MCF 10A (cell line): Measurements from ENCODE around the gene RASSF8. TPM values are rescaled to one million over a fixed set of nuclear protein-coding genes. Genes with fewer than 3 reads are reported as not detected.
A peak's percentile ranks its signal among the peaks of the same experiment; 100 is the strongest.

Experiments used
- BruUV-seq: library from RNA; stranded (reverse); fragments of 400-500 nt; replicated peaks from 2 replicates; lab custom pipeline; 2021; lab: Mats Ljungman, UMichigan
- CTCF ChIA-PET: fragments of 300-600 bp; sonication (Branson Sonifier 250); formaldehyde crosslinking; extraction: SDS; loops from one replicate; lab custom pipeline; 2021; ENCODE audit warnings: antibody characterized with exemption, inconsistent platforms; lab: Yijun Ruan, JAX
- POLR2A ChIA-PET: fragments of 300-600, 350-650 bp; sonication (Branson Sonifier 250); formaldehyde crosslinking; extraction: SDS; loops from one replicate; lab custom pipeline; 2020; ENCODE audit warnings: antibody characterized with exemption, inconsistent platforms; lab: Yijun Ruan, JAX
- DNase-seq: peaks from one replicate; pipeline ENCODE4 v3.0.0-alpha.2; 2018; ENCODE audit not compliant: unreplicated experiment
- H3K27ac Mint-ChIP-seq: one replicate; pipeline ENCODE4 v1.8.0; 2022; ENCODE audit warnings: mild to moderate bottlenecking, low read depth, mixed read lengths; ENCODE audit not compliant: unreplicated experiment
- H3K27me3 Mint-ChIP-seq: one replicate; pipeline ENCODE4 v1.8.0; 2022; ENCODE audit warnings: mixed read lengths; ENCODE audit not compliant: insufficient read depth, unreplicated experiment
- H3K36me3 Mint-ChIP-seq: one replicate; pipeline ENCODE4 v1.8.0; 2022; ENCODE audit warnings: mild to moderate bottlenecking, moderate library complexity, mixed read lengths; ENCODE audit not compliant: insufficient read depth, unreplicated experiment
- H3K4me1 Mint-ChIP-seq: one replicate; pipeline ENCODE4 v1.8.0; 2022; ENCODE audit warnings: mixed read lengths; ENCODE audit not compliant: insufficient read depth, unreplicated experiment
- H3K4me3 Mint-ChIP-seq: one replicate; pipeline ENCODE4 v1.8.0; 2022; ENCODE audit warnings: mild to moderate bottlenecking, moderate library complexity, mixed read lengths; ENCODE audit not compliant: unreplicated experiment
- H3K9me3 Mint-ChIP-seq: one replicate; pipeline ENCODE4 v1.8.0; 2022; ENCODE audit warnings: mixed read lengths; ENCODE audit not compliant: unreplicated experiment
- intact Hi-C: fragments of 100-400 bp; cut with micrococcal nuclease; formaldehyde crosslinking; loops from 2 replicates; pipeline ENCODE4 v1.14.1; 2022
- total RNA-seq: library from RNA; stranded (reverse); gene quantifications from 2 replicates; pipeline ENCODE4 v1.2.3, GENCODE V29; 2022
- TF ChIP-seq, protein P1 (sequence below): fragments of 200-600 bp; IDR thresholded peaks from one replicate; pipeline ENCODE4 v1.8.0; 2022; ENCODE audit warnings: antibody characterized with exemption, mild to moderate bottlenecking; ENCODE audit not compliant: unreplicated experiment

RASSF8 gene
- total RNA-seq, 1 experiment from 2014 or later, result 52.9 TPM

DNA sequence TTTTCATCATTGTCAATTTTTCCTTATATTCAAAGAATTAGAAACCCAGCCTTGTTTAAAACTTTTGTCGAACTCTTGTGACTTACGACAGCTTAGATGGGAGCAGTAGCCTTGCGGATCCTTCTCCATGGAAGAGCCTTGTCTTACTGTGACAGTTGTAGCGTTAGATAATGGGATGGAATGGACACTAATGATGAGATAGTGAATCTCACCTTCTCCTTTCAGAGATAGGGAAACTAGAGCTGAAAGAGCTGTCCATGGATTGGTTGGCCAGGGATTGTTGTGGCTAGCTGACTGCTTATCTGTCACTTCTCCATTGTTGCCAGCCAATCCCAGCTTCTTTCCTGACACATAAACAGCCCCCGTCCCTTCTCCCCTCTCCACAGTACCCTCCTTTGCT, 107.0 kb downstream of the RASSF8 start:
- ChIA-PET POLR2A (no interaction called here), CTCF (interaction anchor here (0.7 to 1.1 kb wide), 2 partner anchors 28 to 36 kb away, joined by 3 read pairs; no protein-coding TSS in a partner anchor)
- DNase-seq, result no peak
- intact Hi-C loops, result no loop called here
- Mint-ChIP-seq H3K4me3 (no peak overlapping the region), H3K36me3 (peaks cover 16% of the 10 kb centered on the region), H3K4me1 (peaks cover 11% of the 10 kb centered on the region), H3K27me3 (no peaks in the 10 kb centered on the region), H3K9me3 (no peaks in the 10 kb centered on the region), H3K27ac (no peak overlapping the region)
- no TSS peak for BruUV-seq
- TF ChIP-seq, protein P1, sequence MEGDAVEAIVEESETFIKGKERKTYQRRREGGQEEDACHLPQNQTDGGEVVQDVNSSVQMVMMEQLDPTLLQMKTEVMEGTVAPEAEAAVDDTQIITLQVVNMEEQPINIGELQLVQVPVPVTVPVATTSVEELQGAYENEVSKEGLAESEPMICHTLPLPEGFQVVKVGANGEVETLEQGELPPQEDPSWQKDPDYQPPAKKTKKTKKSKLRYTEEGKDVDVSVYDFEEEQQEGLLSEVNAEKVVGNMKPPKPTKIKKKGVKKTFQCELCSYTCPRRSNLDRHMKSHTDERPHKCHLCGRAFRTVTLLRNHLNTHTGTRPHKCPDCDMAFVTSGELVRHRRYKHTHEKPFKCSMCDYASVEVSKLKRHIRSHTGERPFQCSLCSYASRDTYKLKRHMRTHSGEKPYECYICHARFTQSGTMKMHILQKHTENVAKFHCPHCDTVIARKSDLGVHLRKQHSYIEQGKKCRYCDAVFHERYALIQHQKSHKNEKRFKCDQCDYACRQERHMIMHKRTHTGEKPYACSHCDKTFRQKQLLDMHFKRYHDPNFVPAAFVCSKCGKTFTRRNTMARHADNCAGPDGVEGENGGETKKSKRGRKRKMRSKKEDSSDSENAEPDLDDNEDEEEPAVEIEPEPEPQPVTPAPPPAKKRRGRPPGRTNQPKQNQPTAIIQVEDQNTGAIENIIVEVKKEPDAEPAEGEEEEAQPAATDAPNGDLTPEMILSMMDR, result no peak

DNA sequence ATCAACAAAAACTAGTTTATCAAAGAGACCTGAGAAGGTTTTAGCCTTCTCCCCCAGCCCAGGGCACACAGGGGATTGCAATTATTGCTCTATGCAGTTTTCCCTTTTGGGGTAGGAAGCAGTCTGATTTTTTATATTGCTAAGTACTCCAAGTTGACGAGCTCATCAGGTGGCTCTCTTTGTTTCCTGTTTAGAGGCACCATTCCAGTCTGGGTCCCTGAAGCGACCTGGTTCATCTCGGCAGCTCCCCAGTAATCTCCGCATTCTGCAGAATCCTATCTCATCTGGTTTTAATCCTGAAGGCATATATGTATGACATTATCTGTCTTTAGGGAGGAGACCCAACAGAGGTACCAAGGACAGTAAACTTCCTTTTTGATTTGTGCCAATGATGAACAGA, 110.0 kb downstream of the RASSF8 start:
- no TSS peak for BruUV-seq
- ChIA-PET CTCF (no interaction called here), POLR2A (interaction anchor here (1.5 kb wide), 1 partner anchor 12 kb away, joined by 4 read pairs; no protein-coding TSS in a partner anchor)
- DNase-seq, result no peak
- Mint-ChIP-seq H3K4me1 (no peaks in the 10 kb centered on the region), H3K9me3 (no peaks in the 10 kb centered on the region), H3K4me3 (no peak overlapping the region), H3K36me3 (peaks cover 16% of the 10 kb centered on the region), H3K27ac (no peak overlapping the region), H3K27me3 (no peaks in the 10 kb centered on the region)
- TF ChIP-seq, protein P1, result no peak
- intact Hi-C loops, result no loop called here

DNA sequence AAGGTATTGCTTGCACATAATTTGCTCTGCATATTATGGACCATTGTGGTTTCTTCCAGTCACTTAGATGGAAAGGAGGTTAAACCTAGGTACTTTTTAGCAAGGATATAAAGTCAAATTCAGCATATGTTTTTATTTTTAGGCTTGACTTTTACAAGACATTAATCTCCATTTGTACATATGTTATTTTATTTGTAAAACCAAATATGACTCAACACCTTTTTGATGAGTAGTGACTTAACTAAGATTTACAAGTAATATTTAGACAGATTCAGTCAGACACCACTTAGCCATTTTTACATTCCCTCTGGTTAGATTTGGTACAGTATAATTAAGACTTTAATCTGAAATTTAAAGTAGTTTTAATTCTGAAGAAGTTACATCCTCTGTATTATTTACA, 111.3 kb downstream of the RASSF8 start:
- H3K4me3 Mint-ChIP-seq, result no peak overlapping the region
- TF ChIP-seq, protein P1, result no peak
- BruUV-seq, result no TSS peak
- H3K27ac Mint-ChIP-seq, result no peak overlapping the region
- H3K36me3 Mint-ChIP-seq, result peaks cover 18% of the 10 kb centered on the region
- intact Hi-C loops, result no loop called here
- ChIA-PET POLR2A (interaction anchor here (0.6 kb wide), 1 partner anchor 18 kb away, joined by 3 read pairs; no protein-coding TSS in a partner anchor), CTCF (interaction anchor here (0.9 to 1.0 kb wide), 2 partner anchors 12 to 16 kb away, joined by 3 to 5 read pairs; no protein-coding TSS in a partner anchor)
- H3K9me3 Mint-ChIP-seq, result no peaks in the 10 kb centered on the region
- H3K4me1 Mint-ChIP-seq, result no peaks in the 10 kb centered on the region
- no peak for DNase-seq
- H3K27me3 Mint-ChIP-seq, result no peaks in the 10 kb centered on the region

DNA sequence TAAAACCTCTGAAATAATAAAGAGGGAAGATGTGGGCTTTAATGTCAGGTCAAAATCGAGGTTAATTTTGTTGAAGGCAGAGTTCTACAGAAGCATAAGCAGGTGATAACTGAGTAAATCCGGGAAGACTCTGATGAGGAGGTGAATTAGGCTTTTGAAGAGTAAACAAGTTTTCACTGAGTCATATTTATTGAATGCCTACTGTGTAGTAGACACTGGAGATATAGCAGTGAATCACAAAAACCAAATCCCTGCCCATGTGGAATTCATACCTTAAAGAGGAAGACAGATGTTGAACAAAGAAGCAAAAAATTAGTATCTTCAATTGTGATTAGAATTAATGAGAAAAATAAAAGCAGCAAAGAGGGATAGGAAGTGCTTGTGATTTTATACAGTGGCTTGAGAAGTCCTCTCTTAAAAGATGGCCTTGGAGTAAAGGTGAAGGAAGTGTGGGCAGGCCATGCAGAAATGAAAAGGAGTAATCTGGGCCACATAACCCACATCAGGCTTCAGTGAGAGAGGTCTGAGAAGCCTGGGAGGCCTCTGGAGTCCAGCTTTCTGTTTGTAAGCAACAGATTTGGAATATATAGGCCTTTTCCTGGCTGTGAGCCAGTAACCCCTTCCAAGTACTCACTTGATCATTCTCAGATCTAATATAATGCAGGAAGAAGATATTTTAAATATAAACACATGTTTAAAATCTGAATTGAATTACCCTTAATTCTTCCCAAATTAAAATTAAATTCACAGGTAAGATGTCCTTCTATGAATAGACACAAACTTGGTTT, 119.6 kb downstream of the RASSF8 start:
- ChIA-PET CTCF (interaction anchor here (0.7 kb wide), 1 partner anchor 634 kb away, joined by 4 read pairs; no protein-coding TSS in a partner anchor), POLR2A (interaction anchor here (1.0 kb wide), 1 partner anchor 12 kb away, joined by 4 read pairs; no protein-coding TSS in a partner anchor)
- TF ChIP-seq, protein P1, result no peak
- no peaks in the 10 kb centered on the region for H3K9me3 Mint-ChIP-seq
- no peaks in the 10 kb centered on the region for H3K27me3 Mint-ChIP-seq
- peaks cover 10% of the 10 kb centered on the region for H3K36me3 Mint-ChIP-seq
- peaks cover 7% of the 10 kb centered on the region for H3K4me1 Mint-ChIP-seq
- BruUV-seq, result no TSS peak
- no peak for DNase-seq
- intact Hi-C loops, result no loop called here
- peak overlapping the region; percentile 67 for H3K27ac Mint-ChIP-seq
- no peak overlapping the region for H3K4me3 Mint-ChIP-seq
